Heart right ventricle (tissue), 16 donors: ENCODE measurements around the gene ISX. TPM values are rescaled to one million over a fixed set of nuclear protein-coding genes. Genes with fewer than 3 reads are reported as not detected.

Source experiments
- ATAC-seq, 8 donors: fragments of 200-7000 bp; cut with Tn5 transposase; one replicate each; pipeline ENCODE4 v1.9.1; 2020; ENCODE audit warnings: mild to moderate bottlenecking in 8 of 8, moderate library complexity in 8 of 8, moderate number of reproducible peaks in 1 of 8
- DNase-seq, 2 donors: peaks; one replicate each; pipeline ENCODE4 v3.0.0-alpha.2; 2020
- H3K27ac ChIP-seq, 10 donors: fragments of 200-600 bp; sonication (generic) in 2 of 10; one replicate each; pipeline versions ENCODE4 v1.5.0 to v1.8.0; 2020 to 2022; ENCODE audit warnings: mild to moderate bottlenecking in 3 of 10
- H3K27me3 ChIP-seq, 7 donors: fragments of 200-600 bp; one replicate each; pipeline ENCODE4 v1.8.0; 2021 to 2022; ENCODE audit warnings: mild to moderate bottlenecking in 2 of 7
- H3K36me3 ChIP-seq, 9 donors: fragments of 200-600 bp; sonication (generic) in 1 of 9; one replicate each; pipeline versions ENCODE4 v1.5.0 to v1.8.0; 2020 to 2022; ENCODE audit warnings: mild to moderate bottlenecking in 2 of 9
- H3K4me1 ChIP-seq, 9 donors: fragments of 200-600 bp; sonication (generic) in 1 of 9; one replicate each; pipeline versions ENCODE4 v1.5.0 to v1.8.0; 2020 to 2022; ENCODE audit warnings: mild to moderate bottlenecking in 4 of 9
- H3K4me3 ChIP-seq, 10 donors: fragments of 200-600 bp; sonication (generic) in 2 of 10; one replicate each; pipeline versions ENCODE4 v1.5.0 to v1.8.0; 2020 to 2022; ENCODE audit warnings: mild to moderate bottlenecking in 7 of 10, moderate library complexity in 2 of 10
- H3K9me3 ChIP-seq, 11 donors: fragments of 200-600 bp in 10 of 11; sonication (generic) in 2 of 11; one replicate each; pipeline versions ENCODE4 v1.5.0 to v1.8.0; 2013 to 2022; ENCODE audit warnings: mild to moderate bottlenecking in 2 of 11, control low read depth in 1 of 11, moderate library complexity in 1 of 11
- WGBS, 2 donors: extraction: QIAGEN DNeasy Blood & Tissue Kit; methylation state at CpG; one replicate each; pipeline ENCODE4 v1.1.7; 2013; ENCODE audit warnings: inconsistent platforms in 1 of 2; 5-methylcytosine and 5-hydroxymethylcytosine counted together
- intact Hi-C, 10 donors: fragments of 100-400 bp; cut with DNase I; formaldehyde crosslinking; loops; one replicate each; pipeline versions ENCODE4 v1.11.1 to v1.14.2; 2022
- long read RNA-seq, 3 donors: library from polyadenylated mRNA; unstranded; transcript quantifications; one replicate each; pipeline ENCODE4 v2.0.0, GENCODE V29; 2020 to 2021
- polyA plus RNA-seq, 2 donors: library from polyadenylated mRNA; stranded (reverse); fragments of 200-250 nt; gene quantifications; one replicate each; pipeline ENCODE4 v1.2.3, GENCODE V29; 2013
- total RNA-seq, 10 donors: library from RNA; stranded (reverse); fragmentation: NEBNext Ultra II Directional in 3 of 10; extraction: Animal tissue kit (Norgen Biotek cat#: 25700) in 3 of 10; gene quantifications; one replicate each; pipeline versions ENCODE4 v1.2.1 to v1.2.4, GENCODE V29; 2021 to 2023
- TF ChIP-seq, protein P1 (sequence below), 9 donors: fragments of 200-600 bp; sonication (generic) in 2 of 9; IDR thresholded peaks; one replicate each; pipeline versions ENCODE4 v1.5.0 to v1.8.0; 2021 to 2022; ENCODE audit warnings: antibody characterized with exemption in 9 of 9, mild to moderate bottlenecking in 5 of 9, moderate library complexity in 1 of 9
- donor health status: Arrhythmogenic right ventricular cardiomyopathy.
- donor health status: ischemic (EF 13 %, LVEDD 7.1; RV severe dilation, severe dysfunction).
- donor health status: healthy with polysubstance abuse.
- donor health status: DM: no; HTN: yes; CAD: no.
- donor health status: DM: no; HTN: no; CAD: no.
- donor health status: ischemic (EF 25% LVEDD 6.9; RV normal size, moderate dysfunction).
- donor health status: ischemic (EF 25% LVEDD 5.7; RV mildly dilated, moderate dysfunction).
- donor health status: healthy.
- donor health status: DM: yes; HTN: yes; CAD: no.
- donor health status: Ischemic cardiomyopathy.
- donor health status: ischemic (EF 35%, LVEDD 5.7; RV mildly dilated, moderate dysfunction).
- donor health status: nonischemic (EF 11% LVEDD 7.7; RV severe dilation, severe dysfunction).
- donor health status: DM: yes; HTN: yes; CAD: no.
- donor health status: PGD.
- donor health status: ischemic (EF 29% LVEDD 5.4; RV normal size, mild dysfunction).
- donor health status: nonischemic (EF 23%, LVEDD 6.1; RV moderate dilation, normal function).

Gene ISX
- total RNA-seq: not detected
- polyA plus RNA-seq: not detected
- long read RNA-seq, donor 1: 0 reads
- long read RNA-seq, donor 2: 0 reads
- long read RNA-seq, donor 3: 0 reads

DNA sequence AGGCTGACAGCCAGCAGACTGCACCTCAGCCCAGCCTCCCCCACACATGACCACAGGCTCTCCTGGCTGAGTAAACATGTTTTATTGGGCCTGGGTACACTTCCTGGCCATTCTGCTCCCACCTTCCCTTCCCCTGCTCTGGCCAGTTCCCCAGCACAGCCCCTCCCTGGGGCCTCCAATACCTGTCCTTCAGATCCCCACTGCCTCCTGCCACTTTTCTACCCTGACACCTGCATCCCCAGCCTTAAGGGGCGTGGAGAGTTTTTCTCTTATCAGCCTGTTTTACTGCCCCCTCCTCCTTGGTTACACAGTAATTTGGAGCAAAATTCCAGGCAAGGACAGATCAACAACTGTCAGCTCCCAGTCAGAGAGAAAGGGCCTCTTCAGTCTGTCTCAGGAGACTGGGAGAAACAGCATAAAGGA, at the start of gene ISX:
ISX (plus strand) TSS at position 363 of the 423 bp plus-strand sequence. CDS start 930 bp downstream, outside the sequence.
- Histone ChIP-seq H3K4me1 (no peaks in the 10 kb centered on the region), H3K36me3 (no peaks in the 10 kb centered on the region), H3K27ac (no peak within 1 kb of the TSS), H3K9me3 (no peaks in the 10 kb centered on the region), H3K27me3 (peaks cover 0 to 13% (median 0%) of the 10 kb centered on the region in 7 donors), H3K4me3 (no peak within 1 kb of the TSS)
- 38 to 52% methylated on average over 1 of the region's 1 CpG for WGBS, 2 donors
- intact Hi-C loops: no loop called here
- TF ChIP-seq, protein P1, sequence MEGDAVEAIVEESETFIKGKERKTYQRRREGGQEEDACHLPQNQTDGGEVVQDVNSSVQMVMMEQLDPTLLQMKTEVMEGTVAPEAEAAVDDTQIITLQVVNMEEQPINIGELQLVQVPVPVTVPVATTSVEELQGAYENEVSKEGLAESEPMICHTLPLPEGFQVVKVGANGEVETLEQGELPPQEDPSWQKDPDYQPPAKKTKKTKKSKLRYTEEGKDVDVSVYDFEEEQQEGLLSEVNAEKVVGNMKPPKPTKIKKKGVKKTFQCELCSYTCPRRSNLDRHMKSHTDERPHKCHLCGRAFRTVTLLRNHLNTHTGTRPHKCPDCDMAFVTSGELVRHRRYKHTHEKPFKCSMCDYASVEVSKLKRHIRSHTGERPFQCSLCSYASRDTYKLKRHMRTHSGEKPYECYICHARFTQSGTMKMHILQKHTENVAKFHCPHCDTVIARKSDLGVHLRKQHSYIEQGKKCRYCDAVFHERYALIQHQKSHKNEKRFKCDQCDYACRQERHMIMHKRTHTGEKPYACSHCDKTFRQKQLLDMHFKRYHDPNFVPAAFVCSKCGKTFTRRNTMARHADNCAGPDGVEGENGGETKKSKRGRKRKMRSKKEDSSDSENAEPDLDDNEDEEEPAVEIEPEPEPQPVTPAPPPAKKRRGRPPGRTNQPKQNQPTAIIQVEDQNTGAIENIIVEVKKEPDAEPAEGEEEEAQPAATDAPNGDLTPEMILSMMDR (IDR thresholded peaks at IDR 0.05): no peak
- ATAC-seq (no peak), DNase-seq (no peak)

DNA sequence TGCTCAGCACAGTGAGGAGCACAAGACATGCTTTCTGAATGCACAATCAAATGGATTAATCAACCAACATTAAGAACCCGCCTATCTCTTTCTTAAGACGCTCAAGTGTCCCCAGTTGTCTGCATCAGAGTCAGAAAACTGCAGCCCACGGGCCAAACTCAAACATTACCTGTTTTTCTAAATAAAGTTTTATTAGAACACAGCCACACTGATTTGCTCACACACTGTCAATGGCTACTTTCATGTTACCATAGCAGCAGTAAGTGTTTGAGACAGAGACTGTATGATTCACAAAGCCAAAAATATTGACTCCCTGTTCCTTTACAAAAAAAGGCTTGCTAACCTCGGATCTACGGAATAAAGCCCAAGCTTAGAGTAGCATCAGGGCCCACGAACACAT, 49.0 kb upstream of the ISX start:
- H3K4me1 ChIP-seq: no peaks in the 10 kb centered on the region
- H3K27me3 ChIP-seq: peaks cover 0 to 34% (median 11%) of the 10 kb centered on the region in 7 donors
- no peaks in the 10 kb centered on the region for H3K36me3 ChIP-seq
- no peak for ATAC-seq
- WGBS, 2 donors: 76 to 80% methylated on average over 6 of the region's 6 CpGs
- no peak overlapping the region for H3K4me3 ChIP-seq
- TF ChIP-seq, protein P1 (IDR thresholded peaks at IDR 0.05): no peak
- no peak for DNase-seq
- intact Hi-C loops: loop anchor here in 1 of 10 donors (10.0 kb wide), 1 partner anchor 1082 kb away; no protein-coding TSS in a partner anchor
- H3K27ac ChIP-seq: no peak overlapping the region
- no peaks in the 10 kb centered on the region for H3K9me3 ChIP-seq

GRCh38 chr22:35018995-35019394, 47.0 kb upstream of the ISX start:
- Histone ChIP-seq H3K27me3 (peaks cover 5 to 52% (median 22%) of the 10 kb centered on the region in 7 donors), H3K36me3 (no peaks in the 10 kb centered on the region), H3K27ac (no peak overlapping the region), H3K4me1 (no peaks in the 10 kb centered on the region), H3K4me3 (no peak overlapping the region), H3K9me3 (no peaks in the 10 kb centered on the region)
- 50 to 54% methylated on average over 2 of the region's 2 CpGs for WGBS, 2 donors
- intact Hi-C loops: loop anchor here in 1 of 10 donors (10.0 kb wide), 1 partner anchor 1084 kb away; no protein-coding TSS in a partner anchor
- DNase-seq (no peak), ATAC-seq (no peak)
- TF ChIP-seq, protein P1 (IDR thresholded peaks at IDR 0.05): no peak

DNA sequence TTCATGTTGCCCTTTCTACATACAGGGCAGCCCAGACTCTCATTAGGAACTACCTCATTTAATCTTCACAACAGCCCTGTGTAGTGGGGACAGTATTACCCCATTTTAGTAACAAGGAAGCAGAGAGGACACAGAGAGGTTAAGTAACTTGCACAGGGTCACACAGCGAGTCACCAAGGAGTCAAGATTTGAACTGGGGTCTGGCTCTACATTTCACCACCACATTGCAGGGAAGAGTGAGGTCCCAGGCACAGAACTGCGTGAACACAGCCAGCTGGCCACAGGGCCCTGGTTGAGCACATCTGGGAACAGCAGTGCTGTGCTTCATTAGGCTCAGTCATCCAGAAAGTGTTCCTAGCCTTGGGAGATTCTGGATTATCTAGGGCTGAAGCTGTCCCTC, 45.4 kb upstream of the ISX start:
- H3K4me1 ChIP-seq: no peaks in the 10 kb centered on the region
- no peak for ATAC-seq
- H3K27me3 ChIP-seq: peaks cover 5 to 62% (median 28%) of the 10 kb centered on the region in 7 donors
- intact Hi-C loops: loop anchor here in 7 of 10 donors (5.0 to 10.0 kb wide), 5 partner anchors 603 to 1716 kb away; partner anchors contain the start of gene LARGE1 (in 3 of the 7)
- H3K4me3 ChIP-seq: no peak overlapping the region
- H3K36me3 ChIP-seq: no peaks in the 10 kb centered on the region
- TF ChIP-seq, protein P1 (IDR thresholded peaks at IDR 0.05): no peak
- H3K9me3 ChIP-seq: no peaks in the 10 kb centered on the region
- 87 to 89% methylated on average over 2 of the region's 2 CpGs for WGBS, 2 donors
- DNase-seq: no peak
- H3K27ac ChIP-seq: no peak overlapping the region
